ENCODE results near the gene ZNF3. TPM values are rescaled to one million over a fixed set of nuclear protein-coding genes. Genes with fewer than 3 reads are reported as not detected.

ZNF3 gene
- total and polyA plus RNA-seq, 9 of the 15 experiments (the other 6 are each of a cell fraction or from before 2014, with no cell fraction given): 30.0 to 64.9 (median 51.5) TPM

- TF ChIP-seq EP300 (IDR thresholded peaks at IDR 0.05; ENCODE audit: low read length): peak; percentile 62; the same call in 1 of the 2 replicates
- TF ChIP-seq ZNF121 (CRISPR knock-in tag; conservative IDR thresholded peaks at IDR 0.05): no peak
- no peak for TF ChIP-seq NONO (IDR thresholded peaks at IDR 0.05; ENCODE audit: low read depth in 2 of 2, low read length in 1 of 2)
- TF ChIP-seq HMG20A (CRISPR knock-in tag; conservative IDR thresholded peaks at IDR 0.05): no peak
- TF ChIP-seq MCM7 (IDR thresholded peaks at IDR 0.05): no peak
- TF ChIP-seq KLF16 (IDR thresholded peaks at IDR 0.05): 0 out of 2 replicates have a peak, but pooled peaks have one; percentile 33
- TF ChIP-seq FOXK2 (conservative IDR thresholded peaks at IDR 0.05 in 1 of 2, IDR thresholded peaks at IDR 0.05 in 1 of 2; ENCODE audit: low read depth in 2 of 2): no peak
- no peak for TF ChIP-seq NFRKB (IDR thresholded peaks at IDR 0.05; ENCODE audit: low read depth)
- no peak for TF ChIP-seq CREBBP (IDR thresholded peaks at IDR 0.05; ENCODE audit: low read depth, low read length)
- no peak for TF ChIP-seq THAP12 (CRISPR knock-in tag; IDR thresholded peaks at IDR 0.05)
- TF ChIP-seq ETS1 (conservative IDR thresholded peaks at IDR 0.05; ENCODE audit: control insufficient read depth, low read depth, low read length): peak; percentile 57; the same call in 1 of the 2 replicates
- TF ChIP-seq SOX6 (IDR thresholded peaks at IDR 0.05): peak; percentile 32; the same call in 1 of the 2 replicates
- no peak for TF ChIP-seq KAT8 (IDR thresholded peaks at IDR 0.05; ENCODE audit: low read depth)
- no peak for TF ChIP-seq OTX1 (CRISPR knock-in tag; IDR thresholded peaks at IDR 0.05)
- TF ChIP-seq ILF3 (IDR thresholded peaks at IDR 0.05; ENCODE audit: borderline replicate concordance): no peak
- no peak for TF ChIP-seq ZNF445 (CRISPR knock-in tag; IDR thresholded peaks at IDR 0.05; ENCODE audit: low read depth)
- no peak for TF ChIP-seq MCM3 (IDR thresholded peaks at IDR 0.05)
- peak; percentile 91 for TF ChIP-seq TAF9B (IDR thresholded peaks at IDR 0.05; ENCODE audit: partially characterized antibody)
- TF ChIP-seq COPS2 (conservative IDR thresholded peaks at IDR 0.05): no peak
- TF ChIP-seq NEUROD1 (IDR thresholded peaks at IDR 0.05; ENCODE audit: borderline replicate concordance, low read depth, low read length, partially characterized antibody): no peak
Measured at GRCh38 chr7:100061518-100062193, 19.9 kb downstream of the ZNF3 start (continued).
